D721Med (cell line): ENCODE results near the gene GP9.

Source experiments
- DNase-seq: peaks from one replicate; pipeline ENCODE4 v3.0.0; 2011; ENCODE audit warnings: low spot score; ENCODE audit not compliant: insufficient read length
- FAIRE-seq: peaks from 2 replicates; lab custom pipeline; 2011; peaks lifted over from hg19 to GRCh38; lab: Jason Lieb, UNC
- CTCF ChIP-seq: IDR thresholded peaks from 2 replicates; pipeline ENCODE4 v1.5.1; 2012; ENCODE audit warnings: mild to moderate bottlenecking, control low read depth; ENCODE audit not compliant: insufficient read depth; ENCODE audit errors: missing control alignments

Gene GP9

DNA sequence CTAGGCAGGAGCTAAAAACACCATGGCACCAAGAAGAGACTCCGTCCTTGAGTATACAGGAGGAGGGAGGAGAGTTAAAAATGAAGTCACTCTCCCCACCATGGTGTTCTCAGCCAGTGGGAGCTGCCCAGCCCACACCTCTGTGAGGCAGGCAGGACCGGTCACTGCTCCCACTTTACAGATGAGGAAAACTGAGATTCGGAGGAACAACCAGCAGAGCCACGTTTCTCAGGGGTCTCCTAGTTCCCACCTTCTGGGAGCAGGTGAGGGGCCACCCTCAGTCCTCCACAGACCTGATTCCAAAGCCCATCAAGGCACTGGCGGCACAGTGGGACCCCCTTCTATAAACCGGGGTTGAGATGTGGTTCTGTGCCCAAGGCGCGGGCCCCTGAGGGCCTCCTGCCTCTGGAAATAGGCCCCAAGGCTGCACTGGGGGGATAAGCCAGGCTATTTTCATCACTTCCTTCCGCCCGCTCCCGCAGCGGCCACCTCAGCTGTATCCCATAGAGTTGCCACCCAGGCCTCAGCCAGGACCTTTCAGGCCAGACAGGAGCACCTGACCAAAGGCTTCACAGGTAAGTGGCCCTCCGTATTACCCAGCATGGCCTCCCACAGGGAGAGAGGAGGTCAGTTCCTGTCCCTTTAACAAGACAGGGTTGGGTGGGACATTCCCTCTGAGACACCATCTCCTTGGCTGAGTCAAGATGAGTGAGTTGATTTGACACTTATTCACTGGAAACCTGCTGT is at the start of gene GP9:
TSS of gene GP9 (plus strand) at position 504 of the 747 bp plus-strand sequence. CDS start 961 bp downstream, outside the sequence.
- TF ChIP-seq CTCF = no peak
- DNase-seq = no peak
- FAIRE-seq = no peak

GRCh38 chr3:129013491-129013891 is 47.1 kb upstream of the GP9 start:
- no peak for FAIRE-seq
- TF ChIP-seq CTCF = no peak
- DNase-seq = no peak

GRCh38 chr3:129014148-129014547 is 46.4 kb upstream of the GP9 start:
- DNase-seq (no peak), FAIRE-seq (no peak)
- TF ChIP-seq CTCF = no peak

DNA sequence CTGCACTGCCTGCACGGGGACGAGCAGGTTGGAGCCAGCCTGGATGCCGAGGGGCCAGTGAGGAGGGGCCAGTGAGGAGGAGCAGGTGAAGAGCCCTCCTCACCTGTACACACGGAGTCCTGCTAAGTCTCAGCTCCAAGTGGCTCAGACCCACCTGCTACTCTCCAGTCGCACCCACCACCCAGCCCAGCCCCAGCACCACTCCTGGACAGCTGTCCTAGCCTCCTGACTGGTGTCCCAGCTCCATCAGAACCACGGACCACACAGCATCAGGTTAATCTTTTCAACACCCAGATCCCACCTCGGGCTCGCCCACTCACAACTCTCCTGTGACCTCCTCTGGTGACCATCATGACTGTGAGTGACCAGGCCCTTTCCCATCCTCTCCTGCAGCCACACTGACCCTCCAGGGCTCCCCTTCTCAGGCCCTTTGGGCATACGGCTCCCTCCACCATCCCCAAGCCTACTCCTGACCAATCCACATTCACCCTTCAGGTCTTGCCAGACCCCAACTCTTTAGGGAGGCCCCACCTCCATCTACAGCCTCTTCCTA is 45.7 kb upstream of the GP9 start:
- no peak for TF ChIP-seq CTCF
- no peak for DNase-seq
- FAIRE-seq = no peak

DNA sequence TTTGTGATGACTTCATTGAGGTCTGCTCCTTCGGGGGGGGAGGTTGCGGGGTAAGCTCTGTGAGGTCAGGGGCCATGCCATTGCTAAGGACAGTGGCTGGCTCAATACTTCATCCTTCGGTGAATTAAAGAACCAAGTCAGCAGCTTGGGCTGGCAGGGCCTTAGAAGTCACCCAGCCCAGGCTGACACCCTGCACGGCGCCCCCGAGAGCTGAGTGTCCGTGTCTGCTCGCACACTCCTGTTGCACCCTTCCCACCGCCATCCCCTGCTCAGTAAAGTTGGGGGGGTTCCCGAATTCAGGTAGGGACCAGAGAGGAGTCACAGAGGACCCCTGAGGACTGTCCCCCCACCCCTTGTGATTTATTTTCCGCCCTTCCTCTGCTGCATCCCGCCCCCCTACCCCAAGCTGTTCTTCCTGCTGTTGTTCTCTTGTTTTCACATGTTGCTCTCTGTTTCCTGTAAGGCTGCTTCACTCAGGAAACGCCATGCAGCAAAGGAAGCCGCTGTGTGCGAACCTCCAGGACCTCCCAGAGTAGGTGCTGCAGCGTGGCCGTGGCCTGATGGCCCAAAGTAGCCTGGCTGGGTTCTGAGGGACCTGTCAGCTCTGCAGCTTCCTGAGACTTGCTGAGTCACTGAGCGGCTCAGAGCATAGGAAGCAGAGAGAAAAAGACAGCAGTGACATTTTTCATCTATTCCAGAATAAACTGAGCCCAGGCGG is 45.0 kb upstream of the GP9 start:
- FAIRE-seq = no peak
- DNase-seq = no peak
- TF ChIP-seq CTCF = no peak

GRCh38 chr3:129016356-129016719 is 44.2 kb upstream of the GP9 start:
- no peak for FAIRE-seq
- no peak for DNase-seq
- TF ChIP-seq CTCF = no peak
